Colonic mucosa (tissue), 4 donors: ENCODE measurements around the gene ALPI. TPM values are rescaled to one million over a fixed set of nuclear protein-coding genes. Genes with fewer than 3 reads are reported as not detected.
"Not testable (repeated sequence)": the region's sequence is repeated elsewhere in the genome, so short reads cannot be mapped to it uniquely, and the experiment has no call there.

ENCODE experiments used
- DNase-seq: peaks from one replicate; pipeline ENCODE4 v3.0.0-alpha.2; 2020
- H3K27ac ChIP-seq: fragments of 200-600 bp; one replicate; pipeline ENCODE4 v1.8.0; 2021
- H3K27me3 ChIP-seq: fragments of 200-600 bp; one replicate; pipeline ENCODE4 v1.8.0; 2021
- H3K36me3 ChIP-seq: fragments of 200-600 bp; one replicate; pipeline ENCODE4 v1.8.0; 2021
- H3K4me1 ChIP-seq: fragments of 200-600 bp; one replicate; pipeline ENCODE4 v1.8.0; 2021; ENCODE audit warnings: mild to moderate bottlenecking
- H3K4me3 ChIP-seq: fragments of 200-600 bp; one replicate; pipeline ENCODE4 v1.8.0; 2021
- H3K9ac ChIP-seq, 2 donors: one replicate each; pipeline ENCODE4 v1.7.0; 2013; ENCODE audit warnings: control low read depth in 2 of 2, low read depth in 2 of 2, low read length in 2 of 2
- H3K9me3 ChIP-seq: fragments of 200-600 bp; one replicate; pipeline ENCODE4 v1.8.0; 2021
- intact Hi-C: fragments of 100-400 bp; cut with DNase I; formaldehyde crosslinking; loops from one replicate; pipeline ENCODE4 v1.14.1; 2022
- total RNA-seq, 2 donors: library from RNA; stranded (reverse); fragmentation: NEBNext Ultra II Directional in 1 of 2; extraction: Animal tissue kit (Norgen Biotek cat#: 25700) in 1 of 2; gene quantifications; one replicate each; pipeline ENCODE4 v1.2.1, GENCODE V29; 2021
- TF ChIP-seq, protein P1 (sequence below): fragments of 200-600 bp; IDR thresholded peaks from one replicate; pipeline ENCODE4 v1.8.0; 2022; ENCODE audit warnings: antibody characterized with exemption, mild to moderate bottlenecking
- donor health status: healthy.
- donor health status: DM: no; HTN: no; CAD: no.
- donor health status: DM: no; HTN: no; CAD: no.

Gene ALPI
- total RNA-seq, 2 donors from 2014 or later, result 9.4 to 27.1 TPM

DNA sequence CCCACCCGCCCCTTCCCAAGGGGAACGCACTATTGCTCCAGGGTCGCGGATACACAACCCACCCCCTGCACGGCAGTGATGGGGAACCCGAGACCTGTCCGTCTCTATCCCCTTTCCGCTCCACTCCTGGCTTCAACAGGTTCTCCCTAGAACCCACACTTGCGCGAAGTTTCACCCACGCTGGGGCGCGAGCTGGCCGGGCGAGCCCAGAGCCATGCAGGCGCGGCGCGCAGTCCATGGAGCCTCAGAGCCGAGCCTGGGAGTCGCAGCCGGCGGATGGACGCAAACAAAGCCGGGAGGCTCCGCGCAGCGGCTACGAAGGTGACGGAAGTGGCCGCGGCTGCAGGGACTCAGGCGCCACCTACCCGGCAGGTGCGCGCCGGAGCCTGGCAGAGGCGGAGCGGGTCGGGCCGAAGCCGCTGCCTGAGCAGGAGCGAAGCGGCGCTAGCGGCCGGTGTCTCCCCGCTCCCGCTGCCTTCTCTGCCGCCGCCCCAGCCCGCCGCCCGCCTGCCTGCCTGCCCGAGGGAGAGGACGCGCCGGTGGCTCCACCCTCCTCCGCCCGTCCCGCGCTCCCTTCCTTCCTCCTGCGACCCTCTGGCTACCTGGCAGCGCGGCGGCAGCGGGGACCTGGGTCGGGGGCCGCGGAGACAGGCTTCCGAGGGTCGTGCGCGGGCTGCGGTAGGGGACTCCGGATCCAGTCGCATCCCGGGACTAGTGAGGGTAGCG lies 35.3 kb upstream of the ALPI start:
- peak; percentile 59 for DNase-seq
- H3K4me3 ChIP-seq, result peak overlapping the region; percentile 27
- H3K27ac ChIP-seq, result no peak overlapping the region
- intact Hi-C loops, result no loop called here
- H3K4me1 ChIP-seq, result peaks cover 6% of the 10 kb centered on the region
- no peak overlapping the region for H3K9ac ChIP-seq
- TF ChIP-seq, protein P1, sequence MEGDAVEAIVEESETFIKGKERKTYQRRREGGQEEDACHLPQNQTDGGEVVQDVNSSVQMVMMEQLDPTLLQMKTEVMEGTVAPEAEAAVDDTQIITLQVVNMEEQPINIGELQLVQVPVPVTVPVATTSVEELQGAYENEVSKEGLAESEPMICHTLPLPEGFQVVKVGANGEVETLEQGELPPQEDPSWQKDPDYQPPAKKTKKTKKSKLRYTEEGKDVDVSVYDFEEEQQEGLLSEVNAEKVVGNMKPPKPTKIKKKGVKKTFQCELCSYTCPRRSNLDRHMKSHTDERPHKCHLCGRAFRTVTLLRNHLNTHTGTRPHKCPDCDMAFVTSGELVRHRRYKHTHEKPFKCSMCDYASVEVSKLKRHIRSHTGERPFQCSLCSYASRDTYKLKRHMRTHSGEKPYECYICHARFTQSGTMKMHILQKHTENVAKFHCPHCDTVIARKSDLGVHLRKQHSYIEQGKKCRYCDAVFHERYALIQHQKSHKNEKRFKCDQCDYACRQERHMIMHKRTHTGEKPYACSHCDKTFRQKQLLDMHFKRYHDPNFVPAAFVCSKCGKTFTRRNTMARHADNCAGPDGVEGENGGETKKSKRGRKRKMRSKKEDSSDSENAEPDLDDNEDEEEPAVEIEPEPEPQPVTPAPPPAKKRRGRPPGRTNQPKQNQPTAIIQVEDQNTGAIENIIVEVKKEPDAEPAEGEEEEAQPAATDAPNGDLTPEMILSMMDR, result no peak
- no peaks in the 10 kb centered on the region for H3K9me3 ChIP-seq
- H3K27me3 ChIP-seq, result peaks cover 41% of the 10 kb centered on the region
- H3K36me3 ChIP-seq, result no peaks in the 10 kb centered on the region

DNA sequence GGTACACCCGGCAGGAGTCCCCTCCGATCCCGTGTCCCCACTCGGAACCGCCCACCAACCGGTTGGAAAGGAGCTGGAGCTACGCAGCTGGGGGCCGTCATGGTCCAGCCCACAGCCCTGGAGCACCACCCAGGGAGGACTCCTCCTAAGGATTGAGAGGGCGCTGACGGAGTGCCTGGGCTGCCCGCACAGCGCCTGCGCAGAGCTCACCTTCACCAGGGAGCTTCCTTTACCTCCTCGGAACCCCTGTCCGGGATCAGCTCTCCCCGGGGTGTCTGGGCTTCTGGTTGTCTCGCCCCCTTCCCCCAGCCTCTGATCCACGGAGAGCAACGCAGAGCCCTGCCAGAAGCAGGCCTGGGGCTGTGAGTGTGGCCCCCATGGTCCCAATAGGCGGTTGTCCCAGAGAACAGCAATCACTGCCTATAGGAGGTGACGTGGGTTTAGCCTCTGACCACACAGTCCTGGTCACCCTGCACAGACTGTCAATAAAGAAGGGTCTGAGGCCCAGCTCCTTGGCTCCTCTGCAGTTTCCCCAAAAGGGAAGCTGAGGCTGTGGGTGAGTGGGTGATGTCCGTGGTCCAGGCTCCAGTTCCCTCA lies 34.7 kb upstream of the ALPI start:
- intact Hi-C loops, result no loop called here
- peaks cover 41% of the 10 kb centered on the region for H3K27me3 ChIP-seq

DNA sequence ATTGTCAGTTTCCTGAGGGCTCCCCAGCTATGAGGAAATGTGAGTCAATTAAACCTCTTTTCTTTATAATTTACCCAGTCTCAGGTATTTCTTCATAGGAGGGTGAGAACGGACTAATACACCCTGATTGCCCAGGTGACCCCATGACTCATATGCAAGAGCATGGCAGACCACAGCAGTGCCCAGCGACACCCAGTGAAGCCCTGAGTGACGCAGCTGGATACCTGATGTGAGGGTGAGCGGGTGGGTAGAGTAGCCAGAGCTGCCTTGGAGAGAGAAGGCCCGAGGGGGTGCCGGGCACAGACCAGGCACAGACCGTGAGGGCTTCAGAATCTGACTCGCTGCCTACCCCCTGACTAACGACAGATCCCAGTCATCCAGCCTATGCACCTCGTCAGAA lies 33.9 kb upstream of the ALPI start:
- DNase-seq, result no peak
- intact Hi-C loops, result no loop called here

More for the DNA sequence above, 34.7 kb upstream of the ALPI start:
- Histone ChIP-seq H3K9me3 (no peaks in the 10 kb centered on the region), H3K36me3 (no peaks in the 10 kb centered on the region), H3K27ac (no peak overlapping the region), H3K9ac (no peak overlapping the region), H3K4me1 (peaks cover 6% of the 10 kb centered on the region), H3K4me3 (peak overlapping the region; percentile 27)
- DNase-seq, result peak; percentile 42
- TF ChIP-seq, protein P1, result no peak

DNA sequence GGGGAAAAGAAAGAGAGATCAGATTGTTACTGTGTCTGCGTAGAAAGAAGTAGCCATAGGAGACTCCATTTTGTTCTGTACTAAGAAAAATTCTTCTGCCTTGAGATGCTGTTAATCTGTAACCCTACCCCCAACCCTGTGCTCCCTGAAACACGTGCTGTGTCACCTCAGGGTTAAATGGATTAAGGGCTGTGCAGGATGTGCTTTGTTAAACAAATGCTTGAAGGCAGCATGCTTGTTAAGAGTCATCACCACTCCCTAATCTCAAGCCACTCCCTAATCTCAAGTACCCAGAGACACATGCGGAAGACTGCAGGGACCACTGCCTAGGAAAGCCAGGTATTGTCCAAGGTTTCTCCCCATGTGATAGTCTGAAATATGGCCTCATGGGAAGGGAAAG lies 33.0 kb upstream of the ALPI start:
- H3K9ac ChIP-seq, H3K9me3 ChIP-seq, H3K4me1 ChIP-seq, H3K36me3 ChIP-seq, DNase-seq, H3K4me3 ChIP-seq, H3K27ac ChIP-seq, intact Hi-C loops: not testable (repeated sequence)
- peaks cover 36% of the 10 kb centered on the region for H3K27me3 ChIP-seq

More for the DNA sequence above, 33.9 kb upstream of the ALPI start:
- H3K9ac ChIP-seq, result no peak overlapping the region
- peaks cover 38% of the 10 kb centered on the region for H3K27me3 ChIP-seq
- no peaks in the 10 kb centered on the region for H3K9me3 ChIP-seq
- H3K4me1 ChIP-seq, result peaks cover 6% of the 10 kb centered on the region
- no peak overlapping the region for H3K4me3 ChIP-seq
- no peak overlapping the region for H3K27ac ChIP-seq
- H3K36me3 ChIP-seq, result no peaks in the 10 kb centered on the region
- TF ChIP-seq, protein P1, result no peak

- DNase-seq, intact Hi-C loops, H3K4me3 ChIP-seq, H3K4me1 ChIP-seq, H3K36me3 ChIP-seq, H3K27ac ChIP-seq, H3K9ac ChIP-seq, H3K9me3 ChIP-seq: not testable (repeated sequence)
- peaks cover 32% of the 10 kb centered on the region for H3K27me3 ChIP-seq
These were observed 32.5 kb upstream of the ALPI start for GRCh38 chr2:232423407-232423806.

DNA sequence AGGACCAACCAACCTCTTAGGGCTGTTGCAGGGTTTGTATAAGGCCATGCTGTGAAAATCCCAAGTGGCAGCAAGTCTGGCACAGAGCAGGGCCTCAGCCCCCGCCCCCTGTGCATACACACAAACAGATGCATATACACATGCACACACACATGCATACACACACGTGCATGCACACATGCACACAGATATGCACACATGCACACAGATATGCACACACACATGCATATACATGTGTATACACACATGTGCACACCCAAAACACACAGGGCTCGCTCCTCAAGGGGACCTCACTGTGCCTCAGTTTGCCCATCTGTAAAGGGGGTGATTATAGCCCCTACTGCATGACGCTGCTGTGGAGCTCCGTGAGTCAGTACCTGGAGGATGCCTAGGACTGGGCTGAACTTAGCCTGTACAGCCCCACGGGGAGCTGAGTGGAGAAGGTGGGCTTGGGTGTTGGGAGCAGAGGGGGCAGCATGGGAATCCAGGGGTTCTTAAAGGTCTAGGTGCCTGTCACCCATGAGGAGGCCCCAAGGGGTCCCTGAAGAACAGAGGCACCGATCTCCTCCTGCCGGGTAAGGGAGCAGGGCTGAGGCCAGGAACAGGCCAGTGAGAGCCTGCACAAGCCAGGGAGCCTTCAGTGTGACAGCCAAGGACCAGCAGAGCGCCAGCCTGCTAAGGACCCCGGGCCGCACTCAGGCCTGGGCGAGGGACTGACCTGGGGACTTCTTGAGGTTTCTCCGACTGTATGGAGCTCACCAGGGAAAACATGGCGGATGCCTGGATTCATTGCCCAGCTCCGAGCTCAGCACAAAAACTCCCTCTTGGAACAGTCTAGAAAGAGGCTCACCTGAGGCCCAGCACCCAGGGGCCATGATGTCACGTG lies 24.0 kb upstream of the ALPI start:
- Histone ChIP-seq H3K4me1 (no peaks in the 10 kb centered on the region), H3K4me3 (no peak overlapping the region), H3K9me3 (no peaks in the 10 kb centered on the region), H3K36me3 (no peaks in the 10 kb centered on the region), H3K9ac (no peak overlapping the region), H3K27me3 (no peaks in the 10 kb centered on the region), H3K27ac (no peak overlapping the region)
- no peak for DNase-seq
- intact Hi-C loops, result no loop called here
- TF ChIP-seq, protein P1, result no peak
